ENCODE measurements around the gene MAGEB17.
"Not testable (repeated sequence)": the region's sequence is repeated elsewhere in the genome, so short reads cannot be mapped to it uniquely, and the experiment has no call there.

MAGEB17 gene

GRCh38 chrX:16156692-16157331 lies 10.5 kb upstream of the MAGEB17 start:
- DNase-seq (ENCODE audit: low read depth in 2 of 2): no peak

DNA sequence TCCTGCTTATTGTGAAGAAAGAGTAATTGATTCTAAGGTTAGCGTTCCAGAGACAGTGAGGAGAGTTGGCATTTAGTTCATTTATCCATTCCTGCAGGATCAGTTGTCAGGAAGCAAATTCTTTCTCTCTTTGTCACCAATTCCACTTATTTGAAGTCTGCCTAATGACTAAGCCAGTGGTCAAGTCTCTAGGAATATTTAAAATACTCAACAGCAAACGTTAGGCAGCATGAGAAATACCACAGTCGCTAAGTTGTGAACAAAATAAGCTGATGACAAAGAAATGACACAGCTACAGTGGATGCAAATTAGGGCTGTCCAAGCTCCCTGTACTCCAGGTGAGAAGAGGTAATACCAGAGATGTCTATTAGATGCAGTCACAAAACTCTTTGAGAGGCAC lies 6.6 kb upstream of the MAGEB17 start:
- peak; percentile 66 to 73 for DNase-seq (ENCODE audit: low read depth in 2 of 2)

DNA sequence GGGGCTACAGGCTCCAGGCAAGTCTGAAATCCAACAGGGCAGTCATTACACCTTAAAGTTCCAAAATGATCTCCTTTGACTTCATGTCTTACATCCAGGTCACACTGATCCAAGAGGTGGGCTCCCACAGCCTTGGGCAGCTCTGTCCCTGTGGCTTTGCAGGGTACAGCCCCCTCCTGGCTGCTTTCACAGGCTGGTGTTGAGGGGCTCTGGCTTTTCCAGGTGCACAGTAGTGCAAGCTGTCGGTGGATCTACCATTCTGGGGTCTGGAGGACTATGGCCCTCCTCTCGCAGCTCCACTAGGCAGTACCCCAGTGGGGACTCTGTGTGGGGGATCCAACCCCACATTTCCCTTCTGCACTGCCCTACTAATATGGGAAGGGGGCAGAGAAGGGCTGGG lies 6.1 kb upstream of the MAGEB17 start:
- not testable (repeated sequence) for DNase-seq (ENCODE audit: low read depth in 2 of 2)

DNA sequence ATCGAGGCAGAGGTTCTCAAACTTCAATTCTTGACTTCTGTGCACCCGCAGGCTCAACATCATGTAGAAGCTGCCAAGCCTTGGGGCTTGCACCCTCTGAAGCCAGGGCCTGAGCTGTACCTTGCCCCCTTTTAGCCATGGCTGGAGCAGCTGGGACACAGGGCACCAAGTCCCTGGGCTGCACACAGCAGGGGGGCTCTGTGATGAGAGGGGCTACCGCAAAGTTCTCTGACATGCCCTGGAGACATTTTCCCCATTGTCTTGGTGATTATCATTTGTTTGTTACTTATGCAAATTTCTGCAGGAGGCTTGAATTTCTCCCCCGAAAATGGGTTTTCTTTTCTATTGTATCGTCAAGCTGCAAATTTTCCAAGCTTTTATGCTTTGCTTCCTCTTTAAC lies 4.9 kb upstream of the MAGEB17 start:
- no peak for DNase-seq (ENCODE audit: low read depth in 2 of 2)

GRCh38 chrX:16164748-16165147 lies 2.5 kb upstream of the MAGEB17 start:
- no peak for DNase-seq (ENCODE audit: low read depth in 2 of 2)

GRCh38 chrX:16171039-16171438 lies 3.8 kb downstream of the MAGEB17 start:
- DNase-seq (ENCODE audit: low read depth in 2 of 2): no peak

- DNase-seq (ENCODE audit: low read depth in 2 of 2): no peak
These were observed 4.7 kb downstream of the MAGEB17 start for GRCh38 chrX:16171944-16172343.

DNA sequence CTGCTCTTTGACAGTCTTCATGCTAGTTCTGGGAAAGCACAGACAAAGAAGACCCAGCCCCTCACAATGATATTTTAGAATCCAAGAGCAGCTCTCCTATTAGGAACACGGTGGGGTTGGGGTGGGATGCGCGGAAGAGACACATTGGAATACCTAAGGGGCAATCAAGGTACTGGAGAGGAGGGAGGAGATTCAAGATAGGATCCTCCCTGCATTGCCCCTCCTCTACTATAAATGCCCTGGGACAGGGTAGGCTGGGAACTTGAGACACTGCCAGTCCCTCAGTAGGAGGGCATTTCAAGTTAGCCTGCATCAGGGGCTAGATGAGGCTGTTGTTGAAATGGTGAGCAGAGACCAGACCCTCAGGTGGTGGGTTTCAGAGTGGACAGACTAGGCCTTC lies 5.1 kb downstream of the MAGEB17 start:
- no peak for DNase-seq (ENCODE audit: low read depth in 2 of 2)

DNA sequence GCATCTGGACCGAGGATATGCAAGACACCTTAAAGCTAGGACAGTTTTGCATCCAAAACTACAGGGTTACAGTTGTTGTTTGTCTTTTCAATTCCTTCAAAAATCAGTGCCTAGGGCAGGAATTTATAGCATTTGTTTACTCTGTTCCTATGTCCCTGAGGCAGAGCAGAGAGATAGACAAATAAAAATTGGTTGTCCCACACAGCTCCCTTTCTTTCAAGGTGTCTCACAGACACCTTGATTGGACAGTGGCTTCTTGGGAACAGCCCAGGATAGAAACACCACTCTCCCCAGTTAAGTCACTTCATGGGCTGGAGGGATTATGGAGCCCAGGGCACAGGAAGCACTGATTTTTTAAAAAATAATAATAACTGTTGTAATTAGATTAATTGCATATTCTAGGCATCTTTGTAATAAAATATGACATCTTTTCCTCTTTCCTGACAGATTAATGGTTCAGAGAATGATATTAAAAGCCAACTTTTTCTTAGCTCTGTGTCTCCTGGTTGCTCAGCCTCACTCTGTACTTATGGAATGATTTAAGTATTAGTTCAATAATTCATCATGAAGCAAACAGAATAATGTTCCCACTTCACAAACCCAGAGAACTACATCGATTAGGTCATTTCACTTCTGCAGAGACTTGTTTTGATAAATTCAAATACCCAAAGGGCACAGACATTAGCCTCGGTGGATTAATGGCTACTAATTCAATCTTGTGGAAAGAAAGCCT lies 8.2 kb downstream of the MAGEB17 start:
- DNase-seq (ENCODE audit: low read depth in 2 of 2): no peak

GRCh38 chrX:16177260-16177659 lies 10.0 kb downstream of the MAGEB17 start:
- no peak for DNase-seq (ENCODE audit: low read depth in 2 of 2)

DNA sequence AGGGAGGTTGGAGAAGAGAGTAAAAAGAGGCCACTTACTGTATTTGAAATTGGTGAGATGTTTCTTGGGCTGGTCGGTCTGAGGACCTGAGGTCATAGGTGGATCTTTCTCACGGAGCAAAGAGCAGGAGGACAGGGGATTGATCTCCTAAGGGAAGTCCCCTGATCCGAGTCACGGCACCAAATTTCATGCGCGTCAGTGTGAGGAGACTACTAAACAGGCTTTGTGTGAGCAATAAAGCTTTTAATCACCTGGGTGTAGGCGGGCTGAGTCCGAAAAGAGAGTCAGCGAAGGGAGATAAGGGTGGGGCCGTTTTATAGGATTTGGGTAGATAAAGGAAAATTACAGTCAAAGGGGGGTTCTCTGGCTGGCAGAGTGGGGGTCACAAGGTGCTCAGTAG lies 16.6 kb downstream of the MAGEB17 start:
- not testable (repeated sequence) for DNase-seq (ENCODE audit: low read depth in 2 of 2)

- DNase-seq (ENCODE audit: low read depth in 2 of 2): peak; percentile 36 to 41
These were observed 18.4 kb downstream of the MAGEB17 start for GRCh38 chrX:16185725-16186136.

DNA sequence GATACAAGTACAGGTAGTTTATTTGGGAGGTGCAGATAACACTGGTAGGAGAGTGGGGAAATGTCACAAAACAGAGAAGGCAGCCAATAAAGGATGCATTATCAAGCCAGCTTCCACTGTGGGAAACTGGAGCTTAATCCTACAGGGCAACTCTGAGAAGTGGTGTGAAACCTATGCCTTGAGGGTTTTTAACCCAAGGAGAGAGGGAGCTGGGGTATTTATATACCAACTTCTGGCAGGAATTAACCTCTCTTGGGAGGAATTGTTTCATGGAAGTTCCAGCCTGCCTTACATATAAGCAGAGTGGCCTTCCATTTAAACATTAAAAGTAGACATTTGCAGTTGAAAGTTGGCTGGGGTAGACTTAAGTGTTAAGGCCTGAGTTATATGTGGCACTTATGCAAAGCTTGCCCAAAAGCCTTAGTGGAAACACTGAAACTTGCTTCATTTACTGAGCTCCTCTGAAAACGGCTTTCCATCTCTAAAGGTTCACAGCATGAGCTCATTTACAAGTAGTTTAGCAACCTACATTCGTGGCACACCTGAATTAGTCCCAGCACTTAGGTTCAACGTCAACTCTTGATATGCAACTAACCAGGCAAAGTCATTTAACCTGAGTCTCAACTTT lies 19.2 kb downstream of the MAGEB17 start:
- DNase-seq (ENCODE audit: low read depth in 2 of 2): no peak

DNA sequence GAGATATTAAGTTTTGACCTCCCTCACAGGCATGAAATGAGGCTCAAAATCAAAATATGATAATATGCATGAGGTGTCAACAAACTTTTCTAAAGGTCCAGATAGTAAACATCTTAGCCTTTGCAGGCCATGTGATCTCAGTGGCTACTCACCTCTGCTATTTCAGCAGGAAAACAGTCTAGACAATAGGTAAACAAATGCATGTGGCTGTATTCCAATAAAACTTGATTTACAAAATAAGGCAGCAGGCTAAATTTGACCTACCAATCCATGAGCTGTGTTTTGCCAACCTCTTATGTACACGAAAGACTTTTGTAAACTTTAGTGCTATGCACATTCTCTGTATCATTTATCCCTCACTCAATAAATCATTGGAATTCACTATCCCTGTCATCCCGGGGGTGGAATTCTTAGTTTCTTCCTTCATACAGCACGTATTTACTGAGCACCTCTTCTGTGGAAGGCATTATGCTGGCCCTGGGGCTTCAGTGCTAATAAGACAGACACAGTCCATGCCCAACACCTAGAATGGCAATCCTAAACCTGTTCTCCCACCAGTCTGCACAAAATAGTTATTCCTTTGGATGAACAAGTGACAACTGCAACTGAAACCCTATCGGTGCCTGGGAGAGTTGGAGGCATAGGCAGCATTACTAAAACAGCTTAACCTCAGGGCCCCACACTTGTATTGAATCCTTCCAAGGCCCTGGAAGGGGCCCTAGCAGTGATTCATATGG lies 19.9 kb downstream of the MAGEB17 start:
- no peak for DNase-seq (ENCODE audit: low read depth in 2 of 2)

- no peak for DNase-seq (ENCODE audit: low read depth in 2 of 2)
These were observed 21.4 kb downstream of the MAGEB17 start for GRCh38 chrX:16188687-16189086.

DNA sequence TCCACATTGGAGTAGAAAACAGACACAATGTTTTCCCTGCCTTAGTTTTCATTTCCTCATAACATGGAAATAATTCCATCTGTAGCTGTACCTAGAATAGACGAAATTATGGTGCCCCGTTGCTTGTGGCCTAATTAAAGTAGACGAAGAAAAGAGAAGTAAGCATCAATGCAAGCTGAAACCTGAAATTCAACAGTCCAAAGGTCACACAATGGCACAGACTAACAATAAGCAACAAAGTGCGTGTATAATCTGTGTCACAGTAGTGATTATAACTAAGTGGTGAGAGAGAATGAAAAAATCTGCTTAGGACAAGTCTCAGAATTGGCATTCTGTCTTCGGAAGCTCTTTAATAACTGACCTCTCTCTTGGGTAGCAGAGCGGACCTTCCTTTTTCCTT lies 24.3 kb downstream of the MAGEB17 start:
- DNase-seq (ENCODE audit: low read depth in 2 of 2): no peak

DNA sequence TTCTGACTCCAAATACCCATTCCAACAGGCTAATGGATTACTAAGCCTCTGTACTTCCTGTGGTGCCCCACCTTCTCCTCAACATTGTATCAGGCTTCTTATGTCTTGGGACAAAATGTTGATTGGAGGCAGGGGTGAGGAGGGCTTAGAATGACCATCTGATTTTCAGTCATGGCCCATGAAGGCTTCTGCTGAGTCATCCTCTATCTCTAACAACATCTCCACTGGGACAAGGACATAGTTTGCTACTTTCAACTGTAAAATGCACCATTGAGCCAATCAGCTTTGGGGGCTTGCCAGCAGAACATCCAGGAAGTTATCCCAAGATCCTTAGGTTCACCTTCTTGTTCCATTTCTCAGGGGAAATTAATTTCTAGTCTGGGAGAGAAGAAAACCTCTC lies 29.5 kb downstream of the MAGEB17 start:
- no peak for DNase-seq (ENCODE audit: low read depth in 2 of 2)

DNA sequence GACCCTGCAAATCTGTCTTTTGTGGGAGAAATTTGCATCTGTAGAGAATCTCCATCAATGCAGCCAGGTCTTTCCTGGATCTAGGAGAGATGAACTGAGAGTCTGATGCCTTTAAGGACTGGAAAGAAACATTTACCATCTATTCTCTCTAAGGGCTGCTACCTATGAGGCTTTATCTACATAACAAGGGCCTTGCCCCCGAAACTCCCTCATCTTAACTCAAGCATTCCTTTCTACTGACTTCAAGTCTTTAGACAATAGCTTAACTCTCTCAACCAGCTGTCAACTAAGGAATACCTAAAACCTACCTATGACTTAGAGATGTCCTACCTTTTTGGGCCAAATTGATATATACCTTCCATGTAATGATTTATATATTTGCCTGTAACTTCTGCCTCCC lies 32.1 kb downstream of the MAGEB17 start:
- DNase-seq (ENCODE audit: low read depth in 2 of 2): no peak

GRCh38 chrX:16202943-16203342 lies 35.7 kb downstream of the MAGEB17 start:
- no peak for DNase-seq (ENCODE audit: low read depth in 2 of 2)

DNA sequence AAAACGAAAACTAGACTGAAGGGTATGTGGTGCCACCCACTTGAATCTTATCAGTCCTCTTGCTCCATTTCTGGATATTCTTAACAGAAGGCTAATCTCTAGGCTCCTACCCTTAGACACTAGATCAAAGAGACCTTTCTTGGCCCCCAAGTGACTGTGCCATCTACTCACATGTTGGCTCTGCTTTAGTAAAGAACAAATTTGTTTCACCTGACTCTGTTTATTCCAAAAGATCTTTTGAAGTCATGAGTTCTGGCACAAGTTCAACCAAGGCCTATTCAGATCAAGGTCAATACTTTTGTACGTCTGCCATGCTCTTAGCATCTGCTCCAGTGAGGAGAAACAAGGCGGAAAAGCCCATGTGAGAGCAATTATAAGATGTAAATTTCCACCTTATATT lies 37.3 kb downstream of the MAGEB17 start:
- no peak for DNase-seq (ENCODE audit: low read depth in 2 of 2)

DNA sequence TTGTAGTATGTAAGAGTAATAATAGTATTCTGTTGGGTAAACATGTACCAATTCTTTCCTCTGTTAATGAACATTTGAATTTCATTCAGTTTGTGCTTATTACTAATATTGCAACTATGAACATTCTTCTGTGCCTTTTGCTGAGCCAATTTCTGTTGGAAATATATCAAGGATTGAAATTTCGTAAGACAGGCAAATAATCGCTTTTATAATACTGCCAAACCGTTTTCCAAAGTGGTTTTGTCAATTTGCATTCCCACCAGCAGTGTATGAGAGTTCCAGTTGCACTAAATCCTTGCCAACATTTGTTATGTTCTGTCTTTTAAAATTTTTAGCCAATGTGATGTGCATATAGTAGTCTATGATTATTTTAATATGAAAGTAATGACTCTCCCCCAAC lies 38.6 kb downstream of the MAGEB17 start:
- DNase-seq (ENCODE audit: low read depth in 2 of 2): no peak

DNA sequence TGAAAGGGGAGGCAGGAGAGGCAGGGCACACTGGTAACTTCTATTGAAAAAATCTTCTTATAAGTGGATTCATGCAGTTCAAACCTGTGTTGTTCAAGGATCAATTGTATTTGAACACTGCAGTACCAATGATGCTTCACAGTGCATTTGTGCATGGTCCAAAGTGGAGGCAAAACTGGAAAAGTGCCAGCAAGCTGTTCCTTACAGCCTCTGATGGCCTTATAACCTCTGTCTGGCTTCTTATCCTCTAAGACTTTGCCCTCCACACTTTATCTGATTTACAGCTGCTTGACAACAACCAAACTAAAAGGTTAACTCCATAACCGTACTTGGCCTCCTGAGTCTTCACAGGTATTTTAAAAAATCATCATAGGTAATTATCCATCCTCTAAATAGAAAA lies 40.4 kb downstream of the MAGEB17 start:
- DNase-seq (ENCODE audit: low read depth in 2 of 2): no peak

DNA sequence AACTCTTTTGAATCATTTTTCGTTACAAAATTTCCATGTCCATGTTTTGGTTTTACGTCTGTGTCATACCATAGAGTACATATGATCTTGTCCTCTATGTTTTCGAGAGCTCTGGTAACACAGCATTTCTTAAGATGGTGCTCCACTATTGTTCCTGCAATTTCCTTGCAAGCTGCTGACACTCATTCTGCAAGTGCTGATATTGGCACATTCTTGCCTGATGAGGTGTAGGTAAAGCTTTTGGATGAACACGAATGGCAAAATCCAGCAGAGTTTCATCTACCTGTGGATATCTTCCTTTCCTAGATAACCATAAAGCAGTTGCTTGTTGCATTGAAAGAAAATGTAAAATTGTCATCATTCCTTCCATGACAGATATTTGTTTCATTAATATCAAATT lies 41.3 kb downstream of the MAGEB17 start:
- no peak for DNase-seq (ENCODE audit: low read depth in 2 of 2)
